Endodermal cell (in vitro differentiated cells): ENCODE results near the gene NDEL1. TPM values are rescaled to one million over a fixed set of nuclear protein-coding genes. Genes with fewer than 3 reads are reported as not detected.

Source experiments
- DNase-seq: peaks from one replicate; pipeline ENCODE4 v3.0.0-alpha.2; 2017
- H3K27ac ChIP-seq: 2 replicates; pipeline ENCODE4 v1.5.1; 2013; ENCODE audit warnings: mild to moderate bottlenecking, low read depth, low read length, moderate library complexity
- H3K27me3 ChIP-seq: 2 replicates; pipeline ENCODE4 v1.6.1; 2013; ENCODE audit warnings: mild to moderate bottlenecking, low read length, moderate library complexity; ENCODE audit not compliant: insufficient read depth, control insufficient read depth, poor library complexity, severe bottlenecking
- H3K36me3 ChIP-seq: 2 replicates; pipeline ENCODE4 v1.7.0; 2013; ENCODE audit warnings: mild to moderate bottlenecking, low read length, moderate library complexity; ENCODE audit not compliant: control insufficient read depth, insufficient read depth
- H3K4me1 ChIP-seq: one replicate; pipeline ENCODE4 v1.7.0; 2013; ENCODE audit warnings: low read length; ENCODE audit not compliant: control insufficient read depth, insufficient read depth
- H3K4me3 ChIP-seq: 2 replicates; pipeline ENCODE4 v1.5.1; 2013; ENCODE audit warnings: mild to moderate bottlenecking, low read length, moderate library complexity
- H3K9ac ChIP-seq: 2 replicates; pipeline ENCODE4 v1.6.1; 2013; ENCODE audit warnings: mild to moderate bottlenecking, low read length, moderate library complexity; ENCODE audit not compliant: poor library complexity, severe bottlenecking; ENCODE audit errors: extremely low read depth
- H3K9me3 ChIP-seq: 2 replicates; pipeline ENCODE4 v1.6.1; 2013; ENCODE audit warnings: mild to moderate bottlenecking, low read length, moderate library complexity; ENCODE audit not compliant: control insufficient read depth
- H3K27ac Mint-ChIP-seq: 2 replicates; pipeline ENCODE4 v1.8.0; 2020; ENCODE audit warnings: mixed read lengths
- H3K27me3 Mint-ChIP-seq: 2 replicates; pipeline ENCODE4 v1.8.0; 2021; ENCODE audit warnings: mild to moderate bottlenecking, mixed read lengths; ENCODE audit not compliant: insufficient read depth
- H3K36me3 Mint-ChIP-seq: 2 replicates; pipeline ENCODE4 v1.8.0; 2020; ENCODE audit warnings: low read depth, mixed read lengths
- H3K4me1 Mint-ChIP-seq: 2 replicates; pipeline ENCODE4 v1.8.0; 2020; ENCODE audit warnings: mixed read lengths
- H3K4me3 Mint-ChIP-seq: 2 replicates; pipeline ENCODE4 v1.8.0; 2020; ENCODE audit warnings: mild to moderate bottlenecking, moderate library complexity, mixed read lengths
- H3K9me3 Mint-ChIP-seq: 2 replicates; pipeline ENCODE4 v1.8.0; 2020; ENCODE audit warnings: mild to moderate bottlenecking, mixed read lengths
- WGBS, 2 experiments: methylation state at CpG; one replicate each; pipeline versions ENCODE4 v1.1.5 to v1.1.7; 2013; ENCODE audit warnings: missing lambda C conversion rate in 2 of 2, mixed read lengths in 1 of 2; ENCODE audit not compliant: insufficient coverage in 1 of 2, insufficient read length in 1 of 2; 5-methylcytosine and 5-hydroxymethylcytosine counted together
- total RNA-seq, 2 donors: library from RNA; stranded (reverse); fragmentation: NEBNext Ultra II Directional in 1 of 2; extraction: Animal tissue kit (Norgen Biotek cat#: 25700) in 1 of 2; gene quantifications; 2 replicates in 1 of 2; 3 replicates in 1 of 2; pipeline ENCODE4 v1.2.1, GENCODE V29; 2021
- TF ChIP-seq, protein P1 (sequence below): fragments of 200-600 bp; sonication (generic); conservative IDR thresholded peaks from 2 replicates; pipeline ENCODE4 v1.5.0; 2021; ENCODE audit warnings: antibody characterized with exemption, mild to moderate bottlenecking

Gene NDEL1
- total RNA-seq, 2 donors from 2014 or later = 60.4 to 61.2 TPM

DNA sequence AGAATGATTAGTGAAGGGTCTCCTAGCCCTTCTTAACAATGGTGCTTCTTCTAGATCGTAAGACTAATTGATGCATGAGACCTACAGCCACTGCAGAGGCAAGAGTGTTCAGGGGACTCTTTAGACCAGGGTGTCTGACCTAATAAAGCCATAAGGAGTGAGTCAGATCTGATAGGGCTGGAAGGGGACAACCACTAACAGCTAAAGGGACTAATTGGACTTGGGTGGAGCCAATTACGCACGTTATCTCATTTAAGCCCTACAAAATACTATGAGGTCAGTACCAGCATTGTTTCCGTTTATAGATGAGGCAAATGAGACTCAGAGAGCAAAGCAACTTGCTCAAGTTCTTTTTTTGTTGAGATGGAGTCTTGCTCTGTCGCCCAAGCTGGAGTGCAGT, 23.6 kb upstream of the NDEL1 start:
- H3K9me3 ChIP-seq = no peaks in the 10 kb centered on the region
- TF ChIP-seq, protein P1, sequence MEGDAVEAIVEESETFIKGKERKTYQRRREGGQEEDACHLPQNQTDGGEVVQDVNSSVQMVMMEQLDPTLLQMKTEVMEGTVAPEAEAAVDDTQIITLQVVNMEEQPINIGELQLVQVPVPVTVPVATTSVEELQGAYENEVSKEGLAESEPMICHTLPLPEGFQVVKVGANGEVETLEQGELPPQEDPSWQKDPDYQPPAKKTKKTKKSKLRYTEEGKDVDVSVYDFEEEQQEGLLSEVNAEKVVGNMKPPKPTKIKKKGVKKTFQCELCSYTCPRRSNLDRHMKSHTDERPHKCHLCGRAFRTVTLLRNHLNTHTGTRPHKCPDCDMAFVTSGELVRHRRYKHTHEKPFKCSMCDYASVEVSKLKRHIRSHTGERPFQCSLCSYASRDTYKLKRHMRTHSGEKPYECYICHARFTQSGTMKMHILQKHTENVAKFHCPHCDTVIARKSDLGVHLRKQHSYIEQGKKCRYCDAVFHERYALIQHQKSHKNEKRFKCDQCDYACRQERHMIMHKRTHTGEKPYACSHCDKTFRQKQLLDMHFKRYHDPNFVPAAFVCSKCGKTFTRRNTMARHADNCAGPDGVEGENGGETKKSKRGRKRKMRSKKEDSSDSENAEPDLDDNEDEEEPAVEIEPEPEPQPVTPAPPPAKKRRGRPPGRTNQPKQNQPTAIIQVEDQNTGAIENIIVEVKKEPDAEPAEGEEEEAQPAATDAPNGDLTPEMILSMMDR = no peak
- no peaks in the 10 kb centered on the region for H3K4me1 ChIP-seq
- H3K4me3 ChIP-seq = no peak overlapping the region
- 83 to 90% methylated on average over 5 of the region's 5 CpGs for WGBS, 2 experiments
- Mint-ChIP-seq H3K27ac (no peak overlapping the region), H3K9me3 (no peaks in the 10 kb centered on the region), H3K27me3 (peaks cover 10% of the 10 kb centered on the region), H3K4me1 (peaks cover 6% of the 10 kb centered on the region), H3K36me3 (no peaks in the 10 kb centered on the region), H3K4me3 (no peak overlapping the region)
- no peak for DNase-seq
- no peak overlapping the region for H3K9ac ChIP-seq
- no peak overlapping the region for H3K27ac ChIP-seq
- H3K27me3 ChIP-seq = peaks cover 15% of the 10 kb centered on the region
- no peaks in the 10 kb centered on the region for H3K36me3 ChIP-seq

DNA sequence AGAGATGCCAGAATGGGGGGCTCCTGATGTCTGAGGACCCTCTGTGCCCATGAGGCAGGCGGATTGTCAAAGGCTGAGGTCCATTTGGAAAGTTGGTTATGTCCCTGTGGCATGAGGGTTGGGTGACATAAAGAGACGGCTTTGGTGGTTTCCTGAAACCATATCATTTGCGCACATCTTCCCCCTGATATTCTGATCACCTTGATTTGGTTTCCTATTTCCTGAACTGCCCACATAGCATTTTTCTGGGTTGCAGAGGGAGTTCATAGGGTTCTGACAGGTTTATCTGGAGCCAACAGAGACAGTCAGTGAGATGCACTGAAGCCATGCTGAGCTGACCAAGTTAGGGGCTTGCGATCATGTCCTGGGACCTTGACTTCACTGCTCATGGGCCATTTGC, 22.4 kb upstream of the NDEL1 start:
- H3K9ac ChIP-seq = no peak overlapping the region
- peaks cover 20% of the 10 kb centered on the region for H3K27me3 Mint-ChIP-seq
- TF ChIP-seq, protein P1 = no peak
- no peak overlapping the region for H3K4me3 ChIP-seq
- no peaks in the 10 kb centered on the region for H3K36me3 ChIP-seq
- H3K27me3 ChIP-seq = peaks cover 27% of the 10 kb centered on the region
- H3K4me1 Mint-ChIP-seq = peaks cover 6% of the 10 kb centered on the region
- no peaks in the 10 kb centered on the region for H3K4me1 ChIP-seq
- DNase-seq = no peak
- WGBS, 2 experiments = 91 to 92% methylated on average over 3 to 4 of the region's 4 CpGs
- H3K27ac ChIP-seq = no peak overlapping the region
- H3K27ac Mint-ChIP-seq = no peak overlapping the region
- no peaks in the 10 kb centered on the region for H3K9me3 ChIP-seq
- H3K36me3 Mint-ChIP-seq = no peaks in the 10 kb centered on the region
- no peaks in the 10 kb centered on the region for H3K9me3 Mint-ChIP-seq
- no peak overlapping the region for H3K4me3 Mint-ChIP-seq

DNA sequence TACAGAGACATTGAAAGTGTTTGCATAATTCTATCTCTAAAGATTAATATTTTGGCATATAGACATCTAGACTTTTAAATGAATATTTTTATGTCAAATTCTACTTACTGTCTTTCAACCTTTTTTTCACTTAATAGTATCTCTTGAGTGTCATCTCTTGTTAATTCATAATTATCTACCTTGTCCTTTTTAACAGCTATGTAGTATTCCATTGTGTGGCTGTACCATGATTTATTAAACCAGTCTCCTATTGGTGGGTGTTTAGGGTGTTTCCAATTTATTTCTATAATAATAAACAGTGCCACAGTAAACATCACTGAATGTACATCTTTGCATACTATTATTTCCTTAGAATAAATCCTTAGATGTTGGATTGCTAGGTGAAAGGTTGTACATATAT, 21.7 kb upstream of the NDEL1 start:
- Histone ChIP-seq H3K4me3 (no peak overlapping the region), H3K27me3 (peaks cover 29% of the 10 kb centered on the region), H3K36me3 (no peaks in the 10 kb centered on the region), H3K4me1 (no peaks in the 10 kb centered on the region), H3K9me3 (no peaks in the 10 kb centered on the region), H3K27ac (no peak overlapping the region), H3K9ac (no peak overlapping the region)
- Mint-ChIP-seq H3K36me3 (no peaks in the 10 kb centered on the region), H3K4me1 (peaks cover 4% of the 10 kb centered on the region), H3K27me3 (peaks cover 22% of the 10 kb centered on the region), H3K27ac (no peak overlapping the region), H3K9me3 (no peaks in the 10 kb centered on the region), H3K4me3 (no peak overlapping the region)
- no peak for DNase-seq
- TF ChIP-seq, protein P1 = no peak
